HUES64 (cell line): Measurements from ENCODE around the gene SLC9C1.

ENCODE experiments used
- H3K27ac ChIP-seq: 2 replicates; pipeline ENCODE4 v1.7.0; 2013; ENCODE audit warnings: low read depth, low read length, inconsistent platforms
- H3K27me3 ChIP-seq: 2 replicates; pipeline ENCODE4 v1.6.1; 2013; ENCODE audit warnings: mild to moderate bottlenecking, low read length; ENCODE audit not compliant: insufficient read depth
- H3K36me3 ChIP-seq: 2 replicates; pipeline ENCODE4 v1.6.1; 2013; ENCODE audit warnings: mild to moderate bottlenecking, low read length; ENCODE audit not compliant: insufficient read depth
- H3K4me1 ChIP-seq: 2 replicates; pipeline ENCODE4 v1.6.1; 2013; ENCODE audit warnings: mild to moderate bottlenecking, low read length, moderate library complexity; ENCODE audit not compliant: insufficient read depth
- H3K4me3 ChIP-seq: 2 replicates; pipeline ENCODE4 v1.5.1; 2013; ENCODE audit warnings: mild to moderate bottlenecking, low read length, moderate library complexity
- H3K9ac ChIP-seq: 2 replicates; pipeline ENCODE4 v1.6.1; 2013; ENCODE audit warnings: mild to moderate bottlenecking, low read depth, low read length
- H3K9me3 ChIP-seq: 2 replicates; pipeline ENCODE4 v1.6.1; 2013; ENCODE audit warnings: low read depth, low read length; ENCODE audit not compliant: insufficient read depth
- WGBS: fragments of 150-250, 120-280 bp; methylation state at CpG from one replicate; pipeline ENCODE4 v1.1.7; 2013; ENCODE audit warnings: missing lambda C conversion rate; 5-methylcytosine and 5-hydroxymethylcytosine counted together

Gene SLC9C1

DNA sequence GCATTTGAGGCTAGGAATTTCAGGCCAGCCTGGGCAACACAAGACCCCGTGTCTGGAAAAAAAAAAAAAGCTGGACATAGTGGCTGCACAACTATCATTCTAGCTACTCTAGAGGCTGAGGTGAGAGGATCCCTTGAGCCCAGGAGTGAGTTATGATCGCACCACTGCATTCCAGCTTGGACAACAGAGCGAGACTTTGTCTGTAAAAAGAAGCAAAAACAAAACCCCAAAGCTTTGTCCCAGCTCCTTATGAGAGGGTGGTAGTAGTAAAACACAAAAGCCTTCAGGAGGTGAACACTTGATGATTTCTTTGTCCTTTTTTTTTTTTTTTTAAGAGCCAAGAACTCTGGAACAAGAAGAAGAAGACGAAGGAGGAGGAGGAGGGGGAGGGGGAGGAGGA lies 37.8 kb upstream of the SLC9C1 start:
- H3K27ac ChIP-seq: no peak overlapping the region
- H3K4me3 ChIP-seq: no peak overlapping the region
- no peaks in the 10 kb centered on the region for H3K27me3 ChIP-seq
- peaks cover 17% of the 10 kb centered on the region for H3K36me3 ChIP-seq
- 76% methylated on average over 4 of the region's 4 CpGs for WGBS
- H3K4me1 ChIP-seq: peaks cover 28% of the 10 kb centered on the region
- H3K9me3 ChIP-seq: no peaks in the 10 kb centered on the region
- H3K9ac ChIP-seq: no peak overlapping the region

DNA sequence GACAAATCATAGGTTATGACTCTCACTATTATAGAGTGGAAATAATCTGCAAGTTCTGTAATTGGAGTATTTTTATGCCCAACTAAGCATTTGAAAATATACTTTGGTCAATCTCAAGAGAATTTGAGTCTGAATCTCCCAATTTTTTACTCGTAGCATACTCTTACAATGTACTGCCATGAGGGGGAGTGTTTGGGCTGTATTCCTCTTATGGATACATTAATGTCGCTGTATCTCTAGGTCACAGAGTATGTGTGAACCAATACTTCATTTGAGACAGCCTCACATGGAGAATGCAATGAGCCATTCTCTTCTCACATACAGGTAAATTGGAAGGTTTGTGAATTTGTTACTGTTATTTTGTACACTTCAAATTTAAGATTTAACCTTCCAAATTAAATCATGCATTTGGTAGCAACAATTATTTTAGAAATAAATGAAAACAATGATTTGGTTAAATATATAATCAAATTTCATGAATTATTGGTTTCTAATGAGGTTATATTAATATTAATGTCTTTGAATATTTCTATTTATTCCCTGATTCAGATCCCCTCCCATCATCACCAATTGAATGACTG lies 33.4 kb upstream of the SLC9C1 start:
- no peaks in the 10 kb centered on the region for H3K36me3 ChIP-seq
- 19% methylated on average over 2 of the region's 2 CpGs for whole genome bisulfite sequencing
- no peak overlapping the region for H3K27ac ChIP-seq
- H3K27me3 ChIP-seq: no peaks in the 10 kb centered on the region
- no peaks in the 10 kb centered on the region for H3K9me3 ChIP-seq
- H3K4me1 ChIP-seq: peaks cover 9% of the 10 kb centered on the region
- no peak overlapping the region for H3K9ac ChIP-seq
- no peak overlapping the region for H3K4me3 ChIP-seq

DNA sequence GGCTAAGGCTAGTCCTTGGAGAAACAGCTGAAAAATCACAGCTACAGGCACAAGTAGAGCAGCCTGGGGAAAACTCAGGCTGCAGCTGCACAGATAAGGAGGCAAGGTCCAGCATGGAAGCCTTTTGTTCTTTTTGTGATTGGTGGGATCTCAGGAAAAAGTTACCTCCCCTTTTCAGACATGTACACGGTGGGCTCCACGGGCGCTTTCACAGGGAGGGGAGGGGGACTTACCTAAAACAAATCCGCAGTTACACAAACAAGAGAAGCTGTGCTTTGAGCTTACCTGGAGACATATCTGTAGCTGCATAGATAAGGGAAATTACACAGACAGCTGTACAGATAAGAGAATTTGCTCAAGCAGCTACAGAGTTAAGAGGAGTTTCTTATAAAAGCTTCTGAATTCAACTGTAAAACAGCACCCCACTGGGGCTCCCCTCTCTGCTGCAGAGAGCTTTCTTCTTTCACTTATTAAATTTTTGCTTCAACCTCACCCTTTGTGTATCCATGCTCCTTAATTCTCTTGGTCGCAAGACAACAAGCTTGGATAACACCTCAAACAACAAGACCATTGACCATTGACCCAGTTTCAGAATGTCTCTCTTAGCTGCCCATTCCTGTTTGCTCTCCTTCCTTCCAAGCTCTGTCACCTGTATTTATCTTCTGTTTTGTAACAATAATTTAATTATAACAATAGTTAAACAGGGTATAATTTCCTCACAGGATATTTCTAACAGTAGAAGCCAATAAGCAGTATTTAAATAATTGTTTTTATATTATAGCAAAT lies 28.0 kb upstream of the SLC9C1 start:
- Histone ChIP-seq H3K4me3 (peak overlapping the region; percentile 22), H3K27me3 (no peaks in the 10 kb centered on the region), H3K27ac (peak overlapping the region; percentile 42), H3K9ac (peak overlapping the region; percentile 30; the same call in 1 of the 2 replicates), H3K36me3 (peaks cover 3% of the 10 kb centered on the region; the same call in 1 of the 2 replicates), H3K9me3 (peaks cover 5% of the 10 kb centered on the region), H3K4me1 (peaks cover 33% of the 10 kb centered on the region)
- 34% methylated on average over 4 of the region's 5 CpGs for WGBS

DNA sequence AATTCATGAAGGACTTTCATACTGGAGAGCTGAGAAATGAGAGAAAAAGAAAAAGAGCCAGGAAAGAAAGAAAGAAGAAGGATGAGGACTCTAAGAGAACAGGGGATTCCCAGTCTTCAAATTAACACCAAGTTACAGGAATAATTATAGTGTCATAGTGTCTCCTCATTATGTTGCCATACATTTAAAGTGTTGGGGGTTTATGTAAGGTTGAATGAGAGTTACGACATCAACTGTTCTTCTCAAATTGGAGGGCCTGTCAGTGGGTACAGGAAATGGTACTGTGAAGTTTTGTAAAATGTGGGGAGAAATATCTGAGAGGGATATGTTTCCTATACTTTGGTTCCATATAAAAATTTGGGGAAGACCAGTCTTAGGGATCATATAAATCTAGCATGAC lies 26.7 kb upstream of the SLC9C1 start:
- peaks cover 26% of the 10 kb centered on the region for H3K4me1 ChIP-seq
- no peak overlapping the region for H3K27ac ChIP-seq
- 83% methylated on average over 1 of the region's 1 CpG for WGBS
- no peak overlapping the region for H3K9ac ChIP-seq
- H3K4me3 ChIP-seq: no peak overlapping the region
- peaks cover 18% of the 10 kb centered on the region for H3K9me3 ChIP-seq
- peaks cover 13% of the 10 kb centered on the region; the same call in 1 of the 2 replicates for H3K36me3 ChIP-seq
- H3K27me3 ChIP-seq: no peaks in the 10 kb centered on the region

DNA sequence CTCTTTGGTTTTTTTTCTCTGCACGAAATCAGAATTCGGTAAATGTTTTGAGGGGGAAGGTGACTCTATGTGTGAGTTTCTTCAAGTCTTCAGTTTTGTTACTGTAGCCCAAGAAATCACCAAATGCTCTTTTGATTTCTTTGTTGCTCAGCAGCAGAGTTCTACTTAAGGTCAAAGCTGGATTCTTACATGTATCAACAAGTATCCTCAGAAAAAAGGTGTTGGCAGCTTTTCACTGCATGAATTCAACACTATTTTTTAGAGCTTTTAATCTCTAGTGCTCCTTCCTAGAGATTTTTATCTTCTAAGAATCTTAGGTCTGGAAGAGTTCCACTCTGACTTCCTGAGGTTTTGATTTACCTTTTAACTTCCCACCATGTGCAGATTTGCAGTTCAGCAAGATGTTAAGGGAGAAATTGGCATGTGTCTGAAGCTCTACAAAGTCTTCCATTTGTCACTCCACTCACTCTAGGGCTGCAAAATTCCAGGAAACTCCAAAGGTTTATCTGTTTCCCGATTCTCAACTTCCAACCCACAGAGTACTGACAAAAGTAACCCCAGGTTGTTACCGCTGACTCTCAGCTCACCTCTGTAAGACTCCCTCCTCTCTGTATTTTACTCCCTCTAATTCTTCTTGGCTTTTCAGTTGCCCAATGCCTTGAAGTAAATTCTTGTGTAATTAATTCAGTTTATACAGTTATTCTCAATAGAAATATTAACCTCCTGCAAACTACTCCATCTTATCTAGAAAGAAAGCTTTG lies 25.7 kb upstream of the SLC9C1 start:
- H3K36me3 ChIP-seq: peaks cover 14% of the 10 kb centered on the region; the same call in 1 of the 2 replicates
- peaks cover 33% of the 10 kb centered on the region for H3K4me1 ChIP-seq
- H3K9me3 ChIP-seq: peaks cover 20% of the 10 kb centered on the region
- H3K4me3 ChIP-seq: no peak overlapping the region
- 79% methylated on average over 4 of the region's 4 CpGs for WGBS
- peak overlapping the region; percentile 46; the same call in 1 of the 2 replicates for H3K27ac ChIP-seq
- H3K27me3 ChIP-seq: no peaks in the 10 kb centered on the region
- no peak overlapping the region for H3K9ac ChIP-seq

DNA sequence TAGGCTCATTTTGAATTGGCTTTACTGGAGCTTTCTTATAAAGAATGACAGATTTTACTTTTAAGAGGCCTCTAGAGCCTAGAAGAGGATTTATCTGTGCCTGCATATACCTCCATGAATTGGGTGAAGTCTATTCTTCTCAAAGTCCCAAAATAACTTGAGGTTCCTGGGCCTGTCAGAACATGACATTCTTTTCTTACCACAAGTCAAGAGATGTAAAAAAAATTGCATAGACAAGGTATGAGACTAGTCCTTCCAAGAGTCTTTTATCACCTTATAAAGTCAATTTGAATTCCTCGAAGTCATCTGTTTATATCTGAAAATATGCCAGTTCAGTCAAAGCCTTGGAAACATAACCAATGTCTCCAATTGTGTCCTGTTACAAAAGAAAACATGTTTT lies 21.8 kb upstream of the SLC9C1 start:
- no peaks in the 10 kb centered on the region for H3K27me3 ChIP-seq
- no peak overlapping the region for H3K27ac ChIP-seq
- H3K9ac ChIP-seq: no peak overlapping the region
- peaks cover 14% of the 10 kb centered on the region; the same call in 1 of the 2 replicates for H3K36me3 ChIP-seq
- H3K4me1 ChIP-seq: peaks cover 25% of the 10 kb centered on the region
- H3K4me3 ChIP-seq: no peak overlapping the region
- WGBS: 97% methylated on average over 1 of the region's 1 CpG
- peaks cover 20% of the 10 kb centered on the region for H3K9me3 ChIP-seq

DNA sequence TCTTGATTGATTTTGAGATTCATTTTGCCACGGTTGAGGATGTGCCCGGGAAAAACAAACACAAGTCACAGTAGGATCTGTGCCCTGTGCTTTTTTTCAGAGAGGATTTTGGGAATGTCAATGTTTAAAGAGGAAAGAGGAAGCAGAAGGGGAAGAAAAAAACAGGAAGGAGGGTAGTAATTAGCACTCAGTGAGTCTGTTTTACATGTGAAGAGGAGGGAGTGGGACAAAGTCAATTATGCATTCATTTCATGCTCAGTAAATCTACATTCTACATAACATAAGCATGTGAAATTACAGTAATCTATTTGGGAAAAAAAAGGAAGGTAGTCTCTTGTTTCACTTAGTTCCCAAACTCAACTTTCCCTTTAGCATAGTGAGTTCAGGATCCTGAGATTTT lies 20.6 kb upstream of the SLC9C1 start:
- peaks cover 18% of the 10 kb centered on the region for H3K4me1 ChIP-seq
- no peak overlapping the region for H3K9ac ChIP-seq
- WGBS: 38% methylated on average over 2 of the region's 2 CpGs
- no peak overlapping the region for H3K4me3 ChIP-seq
- peaks cover 20% of the 10 kb centered on the region for H3K9me3 ChIP-seq
- H3K27ac ChIP-seq: peak overlapping the region; percentile 75
- H3K27me3 ChIP-seq: no peaks in the 10 kb centered on the region
- peaks cover 14% of the 10 kb centered on the region; the same call in 1 of the 2 replicates for H3K36me3 ChIP-seq

DNA sequence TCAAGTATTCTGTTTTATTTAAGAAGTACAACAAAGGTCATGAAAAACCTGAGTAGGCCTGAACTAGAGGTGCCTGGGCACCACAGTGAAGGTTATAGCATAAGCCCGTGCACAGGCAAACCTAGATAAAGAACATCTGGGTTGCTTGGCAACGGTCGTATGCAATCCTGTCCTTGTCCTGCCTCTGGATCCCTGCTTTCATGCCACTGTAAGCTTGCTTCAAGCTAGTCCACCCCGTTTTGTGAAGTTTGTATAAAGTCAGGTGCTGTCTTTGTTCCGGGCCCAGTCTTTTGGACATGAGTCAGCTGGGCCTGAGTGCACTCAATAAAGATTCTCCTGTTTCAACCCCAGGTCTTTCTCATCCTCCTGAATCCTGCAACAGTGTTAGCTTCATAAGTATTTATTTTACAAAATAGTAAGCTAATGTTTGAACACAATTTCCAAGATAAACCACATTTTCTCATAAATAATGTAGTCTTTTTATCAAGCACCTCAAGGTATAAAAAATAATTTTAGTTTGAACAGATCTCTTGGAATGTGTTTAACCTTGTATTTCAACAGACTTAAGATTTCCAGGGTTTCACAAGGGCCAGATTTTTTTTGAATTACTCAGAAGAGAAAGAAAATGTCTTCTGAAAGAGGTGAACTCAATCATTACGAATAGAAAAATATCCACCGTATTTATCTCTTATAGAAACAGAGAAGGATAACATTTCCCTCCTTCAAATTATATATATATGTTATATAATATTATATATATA lies 14.3 kb upstream of the SLC9C1 start:
- peaks cover 35% of the 10 kb centered on the region for H3K4me1 ChIP-seq
- H3K9ac ChIP-seq: no peak overlapping the region
- no peaks in the 10 kb centered on the region for H3K36me3 ChIP-seq
- no peak overlapping the region for H3K4me3 ChIP-seq
- peak overlapping the region; percentile 22; the same call in 1 of the 2 replicates for H3K27ac ChIP-seq
- no peaks in the 10 kb centered on the region for H3K27me3 ChIP-seq
- H3K9me3 ChIP-seq: no peaks in the 10 kb centered on the region
- WGBS: 62% methylated on average over 5 of the region's 7 CpGs

DNA sequence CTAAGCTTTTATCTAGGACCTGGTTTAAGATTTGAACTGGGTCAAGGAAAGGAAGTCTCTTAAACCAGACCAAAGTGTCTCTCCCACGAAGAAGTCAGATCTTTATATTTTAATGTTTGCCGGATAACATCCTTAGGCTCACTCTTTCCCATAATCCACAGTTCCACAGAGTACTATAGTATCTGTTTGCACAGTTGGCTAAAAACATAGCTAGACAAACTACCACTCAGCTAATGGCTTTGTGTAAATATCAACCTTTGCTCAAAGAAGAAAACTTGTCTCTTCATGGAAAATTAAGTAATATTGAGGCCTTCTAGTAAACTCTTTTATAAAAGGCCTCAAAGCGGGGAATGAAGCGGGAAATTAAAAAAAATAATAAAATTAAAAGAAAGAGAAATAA lies 13.5 kb upstream of the SLC9C1 start:
- H3K36me3 ChIP-seq: no peaks in the 10 kb centered on the region
- H3K4me1 ChIP-seq: peaks cover 40% of the 10 kb centered on the region
- no peak overlapping the region for H3K27ac ChIP-seq
- H3K4me3 ChIP-seq: no peak overlapping the region
- WGBS: 100% methylated on average over 2 of the region's 4 CpGs
- no peaks in the 10 kb centered on the region for H3K9me3 ChIP-seq
- H3K27me3 ChIP-seq: no peaks in the 10 kb centered on the region
- H3K9ac ChIP-seq: no peak overlapping the region

DNA sequence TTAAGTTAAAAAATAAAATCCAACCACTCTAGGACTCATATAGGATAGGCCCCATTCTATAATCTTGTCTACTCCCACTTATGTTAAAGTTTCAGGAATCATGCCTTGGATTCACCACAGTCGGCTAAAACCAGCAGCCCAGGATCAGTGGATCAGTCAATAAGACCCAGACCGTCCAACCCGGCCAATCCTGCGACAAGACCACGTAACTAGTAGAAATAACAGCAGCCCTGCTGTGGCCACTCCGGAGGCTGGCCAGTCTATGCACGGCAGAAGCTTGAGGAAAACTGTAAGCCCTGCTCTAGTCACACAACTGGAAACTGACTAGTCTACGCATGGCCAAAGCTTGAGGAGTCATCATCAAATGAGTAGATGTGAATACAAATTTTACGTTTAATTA lies 12.8 kb upstream of the SLC9C1 start:
- H3K27me3 ChIP-seq: no peaks in the 10 kb centered on the region
- H3K4me3 ChIP-seq: no peak overlapping the region
- H3K4me1 ChIP-seq: peaks cover 47% of the 10 kb centered on the region
- 89% methylated on average over 8 of the region's 9 CpGs for WGBS
- H3K9ac ChIP-seq: no peak overlapping the region
- H3K27ac ChIP-seq: no peak overlapping the region
- H3K36me3 ChIP-seq: no peaks in the 10 kb centered on the region
- H3K9me3 ChIP-seq: peaks cover 7% of the 10 kb centered on the region; the same call in 1 of the 2 replicates
